ENCODE measurements around the gene GRM8. TPM values are rescaled to one million over a fixed set of nuclear protein-coding genes. Genes with fewer than 3 reads are reported as not detected.
A peak's percentile ranks its signal among the peaks of the same experiment; 100 is the strongest.

GRM8 gene
- total and polyA plus RNA-seq, 2 experiments from 2014 or later = not detected

DNA sequence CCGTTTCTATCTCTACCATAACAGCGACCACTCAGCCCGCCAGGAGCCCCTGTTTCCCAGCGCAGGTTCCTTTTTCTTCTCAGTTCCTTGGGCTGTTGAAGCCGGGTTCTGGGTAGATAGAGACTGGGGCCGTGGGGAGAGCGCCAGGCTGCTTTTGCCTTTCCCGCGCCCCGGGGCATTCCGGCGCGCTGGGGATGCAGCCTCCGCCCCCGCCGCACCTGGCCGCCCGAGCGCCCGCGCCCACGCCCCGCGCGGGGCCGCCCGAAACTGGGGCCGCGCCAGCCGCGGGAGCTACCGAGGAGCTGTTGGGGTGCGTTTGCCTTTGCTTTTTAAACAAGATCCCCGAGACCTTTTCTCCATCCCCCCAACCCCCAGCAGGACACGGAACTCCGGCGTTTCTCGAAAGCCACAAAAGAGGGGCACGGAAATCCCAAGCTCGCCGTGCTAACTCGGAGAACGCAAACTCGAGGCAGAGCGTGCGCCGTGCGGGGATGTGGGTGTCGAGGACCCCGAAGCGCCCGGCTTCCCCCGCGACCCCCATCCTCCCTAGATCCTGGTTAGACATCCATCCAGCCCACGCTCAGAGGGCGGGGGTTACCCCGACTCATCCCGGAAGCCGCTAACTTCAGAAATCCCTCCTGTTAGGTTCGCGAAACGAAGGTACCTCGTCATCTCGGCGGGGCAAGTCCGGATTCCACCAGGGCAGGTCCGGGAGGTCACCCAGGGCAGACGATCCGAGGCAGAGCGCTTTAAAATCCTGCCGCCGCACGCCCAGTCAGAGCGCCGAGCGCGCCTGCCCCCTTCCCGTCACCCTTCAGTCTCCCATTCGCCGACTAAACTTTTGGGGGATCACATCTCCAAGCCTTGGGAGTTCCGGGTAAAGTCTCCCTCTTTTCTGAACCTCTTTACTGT, 1.0 kb downstream of the GRM8 start:
- Histone ChIP-seq H3K9me3 (ENCODE audit: low read depth) (no peaks in the 10 kb centered on the region), H3K4me2 (ENCODE audit: unreplicated experiment) (peak overlapping the region; percentile 94), H3K9me2 (ENCODE audit: insufficient read depth) (no peaks in the 10 kb centered on the region), H3F3A (ENCODE audit: insufficient read depth) (no peaks in the 10 kb centered on the region), H3K27me3 (replicated peaks; ENCODE audit: insufficient read depth) (peaks cover 45% of the 10 kb centered on the region), H3K4me1 (ENCODE audit: insufficient read depth) (no peaks in the 10 kb centered on the region), H3K36me3 (ENCODE audit: low read depth) (no peaks in the 10 kb centered on the region), H3K27ac (no peak overlapping the region), H3K9ac (no peak overlapping the region), H3K79me2 (ENCODE audit: insufficient read depth) (no peaks in the 10 kb centered on the region), H2AFZ (peak overlapping the region; percentile 96), H4K20me1 (ENCODE audit: insufficient read depth) (no peaks in the 10 kb centered on the region), H3K4me3 (peak overlapping the region; percentile 90)
- TF ChIP-seq EZH2phosphoT487 (IDR thresholded peaks at IDR 0.05; ENCODE audit: insufficient read depth, low read depth) = peak; percentile 58; the same call in 1 of the 2 replicates
- TF ChIP-seq EZH2 (IDR thresholded peaks at IDR 0.05; ENCODE audit: insufficient read depth, poor library complexity, severe bottlenecking) = no peak
- DNase-seq = peak; percentile 34
- in situ Hi-C loops (cut with MboI) = no loop called here
- WGBS, 2 experiments (ENCODE audit: low coverage in 1 of 2, low lambda C conversion rate in 2 of 2, missing lambda C conversion rate in 2 of 2) = 1 to 2% methylated on average over 44 to 71 of the region's 81 CpGs

DNA sequence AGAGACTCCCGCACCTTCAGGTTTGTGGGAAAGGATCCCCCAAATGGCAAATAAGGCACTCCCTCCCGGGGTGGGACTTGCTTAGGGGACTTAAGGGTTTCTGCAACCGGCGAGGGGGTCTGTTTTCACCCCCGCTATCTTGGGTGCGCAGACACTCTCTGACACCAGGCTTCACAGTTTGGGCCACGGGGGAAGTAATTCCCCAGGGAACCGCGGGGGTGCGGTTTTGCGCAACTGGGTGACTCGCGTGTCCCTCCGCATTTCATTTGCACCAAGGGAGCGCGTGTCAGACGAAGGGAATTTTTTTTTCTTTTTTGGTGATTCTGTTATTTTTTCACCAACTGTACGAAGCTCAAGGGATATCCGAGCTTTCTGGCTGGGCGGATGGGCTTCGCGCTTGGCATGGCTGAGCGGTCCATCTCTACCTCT, 1.7 kb downstream of the GRM8 start:
- no peaks in the 10 kb centered on the region for H3K9me2 ChIP-seq (ENCODE audit: insufficient read depth)
- H3K9me3 ChIP-seq (ENCODE audit: low read depth) = no peaks in the 10 kb centered on the region
- WGBS, 2 experiments (ENCODE audit: low coverage in 1 of 2, low lambda C conversion rate in 2 of 2, missing lambda C conversion rate in 2 of 2) = 2 to 6% methylated on average over 23 of the region's 23 CpGs
- H3K4me2 ChIP-seq (ENCODE audit: unreplicated experiment) = no peak overlapping the region
- no peaks in the 10 kb centered on the region for H3K4me1 ChIP-seq (ENCODE audit: insufficient read depth)
- no peak overlapping the region for H2AFZ ChIP-seq
- H3K36me3 ChIP-seq (ENCODE audit: low read depth) = no peaks in the 10 kb centered on the region
- TF ChIP-seq EZH2 (IDR thresholded peaks at IDR 0.05; ENCODE audit: insufficient read depth, poor library complexity, severe bottlenecking) (no peak), EZH2phosphoT487 (IDR thresholded peaks at IDR 0.05; ENCODE audit: insufficient read depth, low read depth) (no peak)
- H3K27me3 ChIP-seq (replicated peaks; ENCODE audit: insufficient read depth) = peaks cover 46% of the 10 kb centered on the region
- H3F3A ChIP-seq (ENCODE audit: insufficient read depth) = no peaks in the 10 kb centered on the region
- H3K79me2 ChIP-seq (ENCODE audit: insufficient read depth) = no peaks in the 10 kb centered on the region
- H4K20me1 ChIP-seq (ENCODE audit: insufficient read depth) = no peaks in the 10 kb centered on the region
- H3K27ac ChIP-seq = no peak overlapping the region
- peak; percentile 16 for DNase-seq
- H3K9ac ChIP-seq = no peak overlapping the region
- in situ Hi-C loops (cut with MboI) = no loop called here
- no peak overlapping the region for H3K4me3 ChIP-seq

DNA sequence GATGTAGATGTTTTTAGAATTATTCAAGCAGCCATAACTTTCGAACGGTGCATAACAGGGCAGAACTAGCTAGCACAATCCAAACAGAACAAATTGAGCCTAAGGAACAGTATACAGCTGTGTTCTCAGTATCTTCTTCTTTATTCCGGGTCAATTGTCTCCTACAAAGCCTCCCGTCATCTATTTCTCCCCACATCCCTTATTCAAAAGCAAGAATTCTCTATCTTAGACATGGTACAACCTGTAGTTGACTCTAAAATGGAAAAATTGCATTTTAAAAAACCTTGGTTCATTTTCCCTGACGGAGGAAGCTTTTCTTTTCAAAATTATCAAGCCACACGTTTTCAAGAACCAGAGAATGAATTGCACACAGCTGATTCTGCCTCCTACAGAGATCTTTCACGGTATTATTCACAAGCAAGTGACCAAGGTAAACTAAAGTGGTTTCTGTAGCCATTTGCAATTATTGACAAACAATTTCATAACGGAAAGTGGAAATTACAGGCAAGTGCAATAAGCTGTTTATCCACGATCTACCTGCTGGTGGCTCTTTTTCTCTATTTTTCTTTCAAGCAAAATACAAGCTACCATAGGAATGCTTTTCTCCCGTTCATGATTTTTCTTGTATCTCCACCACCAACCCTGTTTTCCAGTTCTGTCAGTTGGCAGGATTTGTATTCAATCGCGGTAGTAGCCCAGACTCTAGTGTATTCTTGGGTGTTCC, 2.3 kb downstream of the GRM8 start:
- peak; percentile 10 for DNase-seq
- Histone ChIP-seq H3F3A (ENCODE audit: insufficient read depth) (no peaks in the 10 kb centered on the region), H3K9me3 (ENCODE audit: low read depth) (no peaks in the 10 kb centered on the region), H4K20me1 (ENCODE audit: insufficient read depth) (no peaks in the 10 kb centered on the region), H2AFZ (no peak overlapping the region), H3K4me3 (no peak overlapping the region), H3K9me2 (ENCODE audit: insufficient read depth) (no peaks in the 10 kb centered on the region), H3K4me1 (ENCODE audit: insufficient read depth) (no peaks in the 10 kb centered on the region), H3K27ac (no peak overlapping the region), H3K79me2 (ENCODE audit: insufficient read depth) (no peaks in the 10 kb centered on the region), H3K4me2 (ENCODE audit: unreplicated experiment) (no peak overlapping the region), H3K9ac (no peak overlapping the region), H3K27me3 (replicated peaks; ENCODE audit: insufficient read depth) (peaks cover 52% of the 10 kb centered on the region), H3K36me3 (ENCODE audit: low read depth) (no peaks in the 10 kb centered on the region)
- TF ChIP-seq EZH2phosphoT487 (IDR thresholded peaks at IDR 0.05; ENCODE audit: insufficient read depth, low read depth) (no peak), EZH2 (IDR thresholded peaks at IDR 0.05; ENCODE audit: insufficient read depth, poor library complexity, severe bottlenecking) (no peak)
- 8% methylated on average over 12 of the region's 12 CpGs for WGBS, 2 experiments (ENCODE audit: low coverage in 1 of 2, low lambda C conversion rate in 2 of 2, missing lambda C conversion rate in 2 of 2)
- in situ Hi-C loops (cut with MboI) = no loop called here

DNA sequence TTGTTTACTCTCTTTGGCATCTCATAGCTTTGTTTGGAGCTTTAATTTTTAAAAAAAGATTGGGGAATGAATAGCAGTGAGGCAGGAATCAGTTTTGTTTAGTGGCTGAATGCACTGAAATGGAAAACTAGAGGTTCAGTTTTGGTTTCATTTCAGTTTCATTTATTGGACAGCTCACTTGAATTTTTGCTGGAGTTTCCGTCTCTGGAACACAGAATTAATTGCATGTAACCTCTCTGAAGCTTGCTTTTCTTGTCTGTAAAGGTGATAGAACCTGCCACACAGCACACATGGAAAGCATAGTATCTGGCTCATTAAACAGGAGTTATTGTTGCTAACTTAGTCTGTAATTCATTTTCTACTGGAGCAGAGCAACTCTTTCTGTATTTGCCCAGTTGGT, 7.1 kb downstream of the GRM8 start:
- H3K9me2 ChIP-seq (ENCODE audit: insufficient read depth) = no peaks in the 10 kb centered on the region
- no peak overlapping the region for H3K9ac ChIP-seq
- H4K20me1 ChIP-seq (ENCODE audit: insufficient read depth) = no peaks in the 10 kb centered on the region
- H2AFZ ChIP-seq = no peak overlapping the region
- no peaks in the 10 kb centered on the region for H3K79me2 ChIP-seq (ENCODE audit: insufficient read depth)
- H3F3A ChIP-seq (ENCODE audit: insufficient read depth) = no peaks in the 10 kb centered on the region
- TF ChIP-seq EZH2 (IDR thresholded peaks at IDR 0.05; ENCODE audit: insufficient read depth, poor library complexity, severe bottlenecking) = no peak
- TF ChIP-seq EZH2phosphoT487 (IDR thresholded peaks at IDR 0.05; ENCODE audit: insufficient read depth, low read depth) = no peak
- no peaks in the 10 kb centered on the region for H3K4me1 ChIP-seq (ENCODE audit: insufficient read depth)
- no peak for DNase-seq
- no peak overlapping the region for H3K4me2 ChIP-seq (ENCODE audit: unreplicated experiment)
- no peaks in the 10 kb centered on the region for H3K9me3 ChIP-seq (ENCODE audit: low read depth)
- WGBS, 2 experiments (ENCODE audit: low coverage in 1 of 2, low lambda C conversion rate in 2 of 2, missing lambda C conversion rate in 2 of 2) = 0% methylated on average over 1 of the region's 1 CpG
- no peak overlapping the region for H3K27ac ChIP-seq
- H3K36me3 ChIP-seq (ENCODE audit: low read depth) = no peaks in the 10 kb centered on the region
- peaks cover 40% of the 10 kb centered on the region for H3K27me3 ChIP-seq (replicated peaks; ENCODE audit: insufficient read depth)
- in situ Hi-C loops (cut with MboI) = no loop called here
- H3K4me3 ChIP-seq = no peak overlapping the region

Measured in GM23248 (cell line).